ENCODE data around the gene SORL1-AS1.
"Not testable (repeated sequence)": the region's sequence is repeated elsewhere in the genome, so short reads cannot be mapped to it uniquely, and the experiment has no call there.

SORL1-AS1 gene

DNA sequence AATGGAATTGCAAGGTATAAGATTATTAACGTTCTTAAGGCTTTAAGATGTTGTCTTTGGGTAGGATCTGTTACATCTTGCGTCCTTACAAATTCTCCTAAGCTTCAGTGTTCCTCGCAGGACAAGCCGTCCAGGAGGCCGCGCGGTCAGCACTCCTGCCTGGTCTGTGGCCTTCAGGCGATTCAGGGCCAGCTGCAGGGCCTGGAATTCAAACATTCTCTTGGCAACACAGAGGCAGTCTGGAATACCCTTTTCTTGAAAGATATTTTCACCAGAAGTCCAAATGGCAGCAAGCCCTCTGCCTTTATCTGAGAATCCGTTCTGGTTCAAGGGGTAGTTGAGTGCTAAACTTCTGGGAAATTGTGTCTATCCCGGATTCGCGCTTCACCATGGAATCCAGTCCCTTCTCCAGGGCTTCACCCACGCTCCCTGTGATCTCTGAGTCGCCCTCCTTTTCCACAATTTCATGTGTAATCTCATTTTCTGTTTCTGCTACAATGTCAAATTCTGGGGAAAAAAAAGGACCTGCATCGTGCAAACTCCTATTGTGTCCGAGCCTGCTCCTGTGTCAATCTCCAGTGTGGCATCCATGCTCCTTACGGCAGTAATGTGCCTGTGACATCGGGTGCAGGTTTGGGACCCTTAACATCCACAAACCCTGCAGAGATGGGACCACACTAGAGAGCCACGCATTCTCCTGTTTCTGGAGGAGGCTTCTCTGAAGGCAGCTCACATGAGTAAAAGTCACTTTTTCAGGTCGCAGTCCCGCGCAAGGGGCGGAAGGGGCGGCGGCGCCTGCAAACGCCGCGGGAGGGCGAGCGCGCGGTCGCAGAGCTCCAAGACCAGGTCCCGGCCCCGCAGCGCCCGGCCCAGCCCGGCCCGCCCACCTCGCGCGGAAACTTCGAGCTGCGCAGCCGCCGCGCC is 26.0 kb downstream of the SORL1-AS1 start:
- no peak for DNase-seq (ENCODE audit: low read depth)

DNA sequence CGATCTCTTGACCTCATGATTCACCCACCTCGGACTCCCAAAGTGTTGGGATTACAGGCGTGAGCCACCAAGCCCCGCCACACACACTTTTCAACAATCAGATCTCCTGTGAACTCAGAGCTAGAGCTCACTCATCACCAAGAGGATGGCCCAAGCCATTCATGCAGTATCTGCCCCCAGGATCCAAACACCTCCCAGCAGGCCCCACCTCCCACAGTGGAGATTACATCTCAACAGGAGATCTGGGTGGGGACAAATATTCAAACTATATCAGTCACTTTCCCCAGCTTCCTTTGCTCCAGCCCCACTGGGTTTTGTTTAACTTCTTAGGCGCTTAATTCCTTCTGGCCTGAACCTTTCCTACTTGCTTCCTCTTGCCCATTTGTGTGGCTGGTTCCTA is 26.9 kb downstream of the SORL1-AS1 start:
- DNase-seq (ENCODE audit: low read depth) = no peak

DNA sequence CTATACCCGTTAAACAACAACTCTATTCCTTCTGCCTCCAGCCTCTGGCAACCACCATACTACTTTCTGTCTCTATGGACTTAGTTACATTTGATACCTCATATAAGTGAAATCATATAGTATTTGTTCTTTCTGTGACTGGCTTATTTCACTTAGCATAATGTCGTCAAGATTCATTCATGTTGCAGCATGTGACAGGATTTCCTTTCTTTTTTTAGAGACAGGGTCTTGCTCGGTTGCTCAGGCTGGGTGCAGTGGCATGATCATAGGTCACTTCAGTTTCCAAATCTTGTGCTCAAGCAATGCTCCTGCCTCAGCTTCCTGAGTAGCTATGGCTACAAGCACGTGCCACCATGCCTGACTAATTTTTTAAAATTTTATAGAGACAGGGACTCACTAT is 30.1 kb downstream of the SORL1-AS1 start:
- DNase-seq (ENCODE audit: low read depth) = no peak

DNA sequence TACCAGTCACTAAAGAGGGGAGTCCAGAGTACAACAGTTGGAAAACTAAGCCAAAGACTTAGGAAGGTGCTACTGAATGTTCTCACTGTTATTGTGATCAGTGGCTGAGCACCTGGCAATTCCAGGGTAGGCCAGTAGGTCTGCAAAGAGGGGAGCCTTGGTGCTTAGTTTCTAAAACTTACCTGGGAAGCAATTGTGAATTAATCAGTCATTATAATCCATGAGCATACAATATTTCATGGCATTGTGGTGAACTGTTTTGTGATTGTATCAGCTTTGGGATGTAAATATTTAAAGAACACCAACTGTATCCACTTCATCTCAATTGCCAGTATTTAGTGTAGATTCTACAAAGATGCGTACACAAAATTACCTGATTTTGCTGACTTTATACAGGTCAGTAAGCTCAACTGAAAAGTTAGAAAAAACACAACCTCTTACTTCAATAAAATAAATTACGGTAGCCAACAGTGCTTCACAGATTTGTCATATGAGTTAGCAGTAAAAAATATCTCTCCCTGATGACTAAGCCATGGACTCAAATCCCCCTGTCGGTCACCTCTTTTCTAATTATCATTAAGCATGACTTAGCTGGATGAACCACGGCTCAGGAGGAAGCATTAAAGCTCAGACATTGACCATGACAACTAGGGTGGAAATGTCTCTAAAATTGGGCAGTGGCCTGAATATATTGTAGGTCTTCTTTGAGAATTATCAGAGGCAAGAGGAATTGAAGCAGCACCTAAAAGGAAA is 31.4 kb downstream of the SORL1-AS1 start:
- no peak for DNase-seq (ENCODE audit: low read depth)

DNA sequence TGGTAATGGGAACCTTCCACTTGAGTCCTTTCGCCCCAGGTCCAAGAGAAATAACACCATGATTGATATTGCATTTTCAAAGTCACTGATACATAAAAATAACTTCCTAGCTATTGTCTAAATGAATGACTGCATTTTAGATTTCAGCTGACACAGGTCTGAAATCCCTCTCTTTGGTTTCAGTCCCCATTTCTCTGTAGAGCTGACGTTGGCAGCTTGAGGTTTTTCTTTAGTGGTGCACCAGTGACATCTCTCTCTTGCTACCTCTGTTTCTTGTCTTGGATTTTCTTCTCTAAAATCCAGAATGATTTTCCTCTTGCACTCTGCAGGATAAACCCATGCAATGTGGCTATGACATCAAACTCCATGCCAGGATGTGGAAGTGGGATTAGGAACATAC is 32.4 kb downstream of the SORL1-AS1 start:
- DNase-seq (ENCODE audit: low read depth) = no peak

DNA sequence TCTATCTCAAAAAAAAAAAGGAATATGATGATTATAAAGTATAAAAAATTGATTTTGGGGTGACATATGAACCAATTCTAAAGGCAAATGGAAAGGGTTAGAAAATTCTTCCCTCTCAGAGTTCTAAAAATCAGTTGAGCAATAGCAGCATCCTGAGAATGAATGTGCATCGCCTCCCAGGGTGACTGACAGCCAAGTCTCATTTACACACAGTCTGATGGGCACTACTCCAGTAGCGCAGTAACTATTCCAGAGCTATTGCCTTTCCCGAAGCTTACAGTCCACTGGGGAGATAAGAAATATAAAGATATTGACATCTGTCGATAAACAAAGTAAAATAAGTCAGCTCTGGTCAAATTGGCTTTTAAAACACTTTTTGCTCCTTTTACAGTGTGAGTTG is 32.9 kb downstream of the SORL1-AS1 start:
- DNase-seq (ENCODE audit: low read depth) = no peak

DNA sequence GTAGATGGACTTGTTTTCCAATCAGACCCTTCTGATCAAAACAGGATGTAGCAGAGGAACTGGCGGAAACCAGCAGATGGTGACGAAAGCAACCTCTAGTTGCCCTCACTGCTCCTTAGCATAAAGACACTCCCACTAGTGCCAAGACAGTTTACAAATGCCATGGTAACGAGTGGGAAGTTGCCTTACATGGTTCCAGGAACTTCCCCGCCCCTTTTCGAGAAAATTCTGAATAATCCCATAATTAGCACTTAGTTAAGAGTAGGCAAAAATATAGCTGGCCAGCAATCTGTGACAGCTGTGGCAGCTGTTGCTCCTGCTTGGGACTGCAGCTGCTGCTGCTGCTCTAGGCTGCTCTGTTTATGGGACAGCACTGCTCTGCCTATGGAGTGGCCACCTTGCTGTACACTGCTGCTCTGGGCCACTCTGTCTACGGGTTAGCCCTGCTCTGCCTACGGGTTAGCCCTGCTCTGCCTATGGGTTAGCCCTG is 34.1 kb downstream of the SORL1-AS1 start:
- DNase-seq (ENCODE audit: low read depth) = no peak

DNA sequence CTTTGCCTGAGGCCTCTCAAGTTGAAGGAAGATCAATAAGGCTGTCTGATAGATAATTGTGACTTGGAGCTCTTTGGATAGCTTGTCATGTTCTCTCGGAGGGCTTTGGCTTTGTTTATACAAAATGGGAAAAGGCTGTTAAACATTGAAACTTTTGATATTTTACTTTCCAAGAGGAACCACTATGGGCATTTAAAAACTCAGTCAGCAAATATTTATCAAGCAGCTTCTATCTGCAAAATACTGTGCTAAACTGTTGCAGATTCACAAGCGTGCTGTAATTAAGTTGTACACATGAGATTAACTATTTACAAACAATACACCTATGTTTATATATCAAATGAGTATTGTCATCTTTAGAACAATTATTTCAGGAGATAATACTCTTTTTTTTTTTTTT is 35.2 kb downstream of the SORL1-AS1 start:
- DNase-seq (ENCODE audit: low read depth) = no peak

DNA sequence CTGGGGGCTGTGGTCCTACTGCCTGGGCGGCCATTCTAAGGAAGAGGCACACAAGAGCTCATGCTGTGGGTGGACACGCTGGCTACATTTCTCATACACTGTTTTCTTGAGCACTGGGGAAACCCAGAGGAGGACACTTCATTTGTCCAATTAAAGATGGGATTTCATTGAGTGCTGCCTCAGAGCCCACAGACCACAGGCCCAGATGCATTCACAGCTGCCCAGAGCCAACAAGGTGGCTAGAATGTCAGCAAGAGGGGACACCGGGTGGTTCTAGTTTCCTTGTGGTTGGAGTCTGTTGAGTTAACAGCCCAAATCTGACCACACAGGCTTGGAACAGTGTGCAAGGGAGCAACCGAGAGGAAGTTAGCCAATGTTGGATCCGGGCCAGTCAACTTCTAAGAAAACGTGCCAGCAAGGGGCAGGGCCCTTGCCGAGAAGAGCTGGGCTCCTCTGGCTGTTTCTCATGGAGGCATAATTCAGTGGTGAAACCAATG is 35.7 kb downstream of the SORL1-AS1 start:
- peak; percentile 10 for DNase-seq (ENCODE audit: low read depth)

DNA sequence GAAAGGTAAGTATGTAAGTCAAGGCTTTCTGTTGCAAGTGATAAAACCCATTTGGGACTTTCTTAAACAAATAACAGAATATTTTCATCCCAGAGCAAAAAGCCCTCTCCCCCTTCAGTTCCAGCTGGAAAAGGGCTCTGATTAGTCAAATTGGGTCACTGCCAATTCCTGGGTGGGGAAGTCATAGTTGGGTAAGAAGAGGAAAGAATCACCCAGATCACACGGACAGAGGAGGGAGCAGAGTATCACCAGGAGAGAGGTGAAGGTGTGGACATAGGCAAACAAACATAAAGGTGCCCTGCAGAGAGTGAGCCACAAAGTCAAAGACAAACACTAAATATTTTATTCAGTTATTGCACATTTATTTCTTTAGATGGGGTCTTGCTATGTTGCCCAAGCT is 36.9 kb downstream of the SORL1-AS1 start:
- DNase-seq (ENCODE audit: low read depth) = no peak

DNA sequence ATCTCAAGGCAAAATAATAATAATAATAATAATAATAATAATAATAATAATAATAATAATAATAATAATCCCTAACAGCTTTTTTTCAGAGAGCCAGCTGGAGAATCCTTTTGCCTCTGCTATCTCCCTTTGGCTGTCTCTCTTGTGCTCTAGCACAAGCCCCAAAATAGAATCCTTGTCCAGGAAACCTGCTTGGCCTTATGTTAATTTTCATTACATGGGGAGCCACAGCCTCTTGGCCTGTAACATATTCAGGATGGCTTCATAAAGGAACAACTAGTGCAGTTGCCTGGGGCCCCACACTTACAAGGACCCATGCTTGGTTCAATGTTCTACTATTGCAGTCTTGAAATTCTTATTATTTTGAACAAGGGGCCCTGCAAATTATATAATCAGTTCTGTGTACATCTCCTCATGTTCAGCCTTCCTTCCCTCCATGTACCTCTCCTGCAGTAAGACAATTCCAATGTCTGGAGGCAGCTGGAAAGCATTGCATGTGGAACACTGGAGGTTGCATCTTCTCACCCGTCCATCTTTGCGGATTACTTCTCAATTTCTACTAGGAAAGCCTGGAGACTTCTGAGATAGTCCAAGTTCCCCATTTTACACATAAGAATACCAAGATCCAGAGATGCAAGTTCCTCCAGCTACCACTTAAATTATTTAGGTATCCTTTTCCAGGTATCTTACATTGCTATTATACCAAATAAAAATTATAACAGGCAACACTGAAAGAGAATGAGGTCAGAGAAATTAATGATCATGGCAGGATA is 38.4 kb downstream of the SORL1-AS1 start:
- DNase-seq (ENCODE audit: low read depth) = no peak

DNA sequence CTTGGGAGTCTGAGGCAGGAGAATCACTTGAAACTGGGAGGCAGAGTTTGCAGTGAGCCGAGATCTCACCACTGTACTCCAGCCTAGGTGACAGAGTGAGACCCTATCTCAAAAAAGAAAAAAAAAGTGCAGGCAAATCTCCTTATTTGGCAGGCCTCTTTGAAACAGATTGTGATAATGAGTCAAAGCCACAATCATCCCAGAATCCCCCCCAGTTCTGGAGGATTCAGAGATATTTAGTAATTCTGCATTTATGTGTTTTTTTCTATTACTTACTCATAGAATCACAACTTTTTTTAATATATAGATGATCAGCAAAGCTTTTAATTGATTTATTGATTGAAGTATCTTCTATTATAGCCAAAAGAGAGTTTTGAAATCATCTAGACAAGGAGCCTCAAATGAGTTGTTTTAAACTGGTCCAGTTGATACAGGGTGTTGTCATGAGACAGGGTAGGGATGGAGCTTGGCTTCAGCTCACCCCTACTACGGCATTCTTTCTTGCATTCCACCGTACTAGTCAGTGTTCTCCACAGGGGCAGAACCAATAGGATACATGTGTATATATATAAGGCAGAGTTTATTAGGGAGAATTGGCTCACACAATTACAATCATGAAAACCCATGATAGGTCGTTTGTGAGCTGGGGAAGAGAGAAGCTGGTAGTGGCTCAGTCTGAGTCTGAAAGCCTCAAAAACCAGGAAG is 39.9 kb downstream of the SORL1-AS1 start:
- no peak for DNase-seq (ENCODE audit: low read depth)

DNA sequence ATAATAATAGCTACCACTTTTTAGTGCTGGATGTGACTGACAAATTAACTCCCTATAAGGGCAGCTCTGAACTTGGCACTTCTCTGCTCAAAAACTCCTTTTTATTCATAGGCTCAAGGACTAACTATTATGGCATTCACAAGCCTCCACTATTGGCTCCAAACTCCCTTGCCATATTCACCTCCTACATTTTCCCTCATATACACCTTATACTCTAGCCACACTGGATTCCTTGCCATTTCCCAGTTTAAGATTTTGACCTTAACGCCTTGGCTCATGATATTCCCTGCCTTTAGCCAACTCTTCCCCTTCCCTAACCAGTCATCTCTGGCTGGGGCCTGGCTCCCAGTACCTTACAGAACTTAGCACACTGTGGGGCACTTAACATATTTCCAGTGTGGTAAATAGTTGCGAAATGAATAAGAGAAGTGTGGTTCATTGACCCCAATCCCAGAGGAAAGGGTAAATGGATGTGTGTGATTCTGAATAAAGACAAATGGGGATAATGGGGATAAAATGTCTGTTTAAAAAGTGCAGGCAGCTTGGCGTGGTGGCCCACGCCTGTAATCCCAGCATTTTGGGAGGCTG is 40.7 kb downstream of the SORL1-AS1 start:
- DNase-seq (ENCODE audit: low read depth) = no peak

DNA sequence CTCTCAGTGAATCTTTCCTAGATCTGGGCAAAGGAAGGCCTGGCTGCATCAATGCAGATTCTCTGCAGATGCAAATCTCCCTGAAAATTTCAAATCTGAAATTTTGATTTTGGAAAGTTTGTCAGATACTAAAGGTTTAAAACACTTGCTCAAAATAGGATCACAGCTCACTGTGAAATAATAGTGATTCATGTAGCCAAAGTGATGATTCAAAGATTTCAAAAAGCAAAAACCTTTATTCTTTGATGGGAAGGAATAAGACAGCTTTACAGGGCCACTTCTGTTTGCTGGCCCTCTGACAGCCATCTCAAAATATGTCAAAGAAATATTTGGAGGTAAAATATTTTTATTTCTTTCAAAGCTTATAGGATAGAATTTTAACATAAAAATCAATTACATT is 41.4 kb downstream of the SORL1-AS1 start:
- DNase-seq (ENCODE audit: low read depth) = not testable (repeated sequence)

DNA sequence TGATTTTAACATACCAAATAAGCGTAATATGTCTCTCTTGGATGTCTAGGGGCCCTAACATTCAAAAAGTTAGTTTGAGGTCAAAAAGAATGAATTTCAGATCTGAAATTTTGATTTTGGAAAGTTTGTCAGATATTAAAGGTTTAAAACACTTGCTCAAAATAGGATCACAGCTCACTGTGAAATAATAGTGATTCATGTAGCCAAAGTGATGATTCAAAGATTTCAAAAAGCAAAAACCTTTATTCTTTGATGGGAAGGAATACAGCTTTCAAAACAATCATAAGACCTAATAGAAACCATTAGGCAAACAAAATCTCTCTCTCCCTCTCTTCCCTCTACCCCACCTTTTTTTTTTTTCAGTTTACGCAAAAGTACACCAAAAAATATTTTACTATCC is 42.7 kb downstream of the SORL1-AS1 start:
- DNase-seq (ENCODE audit: low read depth) = not testable (repeated sequence)

DNA sequence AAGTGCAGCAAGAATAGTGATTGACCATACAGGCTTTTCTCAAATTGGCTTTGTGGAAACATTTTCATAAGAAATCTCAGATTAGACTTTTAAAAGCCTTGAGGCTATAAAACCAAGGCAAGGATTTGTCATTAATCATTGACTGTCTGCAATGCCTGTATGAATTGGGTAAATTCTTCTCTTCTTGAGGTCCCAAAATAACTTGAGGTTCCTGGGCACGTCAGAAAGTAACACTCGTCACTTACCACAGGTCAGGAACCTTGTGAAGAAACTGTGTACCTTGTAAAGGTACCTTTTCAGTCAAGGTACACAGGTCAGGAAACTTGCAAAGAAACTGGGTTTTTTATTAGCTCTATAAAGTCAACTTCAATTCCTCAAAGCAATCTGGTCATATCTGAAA is 43.9 kb downstream of the SORL1-AS1 start:
- DNase-seq (ENCODE audit: low read depth) = no peak

DNA sequence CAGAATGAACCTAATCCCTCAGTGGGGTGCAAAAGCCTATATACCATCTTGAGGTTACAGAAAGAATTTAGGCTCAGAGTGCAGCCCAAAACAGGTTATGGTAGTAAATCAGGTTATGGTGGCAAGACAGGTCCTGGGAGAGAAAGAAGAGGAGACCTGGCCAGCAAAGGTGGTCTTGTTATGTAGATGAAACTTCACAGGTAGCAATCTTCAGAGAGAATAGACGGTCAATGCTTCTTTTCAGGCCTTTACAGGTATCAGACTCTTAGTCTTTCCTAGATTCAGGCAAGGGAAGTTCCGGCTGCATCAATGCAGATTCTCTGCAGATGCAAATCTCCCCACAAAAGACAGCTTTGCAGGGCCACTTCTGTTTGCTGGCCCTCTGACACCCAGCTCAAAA is 46.5 kb downstream of the SORL1-AS1 start:
- DNase-seq (ENCODE audit: low read depth) = no peak

DNA sequence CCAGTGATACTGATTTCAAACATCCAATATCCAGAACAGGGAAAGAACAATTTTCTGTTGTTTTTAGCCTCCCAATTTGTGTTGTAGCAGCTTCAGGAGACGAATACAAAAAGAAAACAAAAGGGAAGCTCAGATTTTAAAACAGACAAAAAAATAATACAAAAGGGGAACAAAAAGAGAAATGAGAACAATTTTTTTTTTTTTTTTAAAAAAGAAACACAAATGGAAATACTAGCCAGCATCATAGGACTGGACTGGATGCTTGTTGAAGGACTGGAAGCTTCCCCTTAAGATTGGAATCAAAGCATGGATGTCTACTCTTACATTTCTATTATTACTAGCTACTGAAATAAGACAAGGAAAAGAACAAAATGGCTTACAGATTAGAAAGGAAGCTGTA is 47.1 kb downstream of the SORL1-AS1 start:
- no peak for DNase-seq (ENCODE audit: low read depth)

DNA sequence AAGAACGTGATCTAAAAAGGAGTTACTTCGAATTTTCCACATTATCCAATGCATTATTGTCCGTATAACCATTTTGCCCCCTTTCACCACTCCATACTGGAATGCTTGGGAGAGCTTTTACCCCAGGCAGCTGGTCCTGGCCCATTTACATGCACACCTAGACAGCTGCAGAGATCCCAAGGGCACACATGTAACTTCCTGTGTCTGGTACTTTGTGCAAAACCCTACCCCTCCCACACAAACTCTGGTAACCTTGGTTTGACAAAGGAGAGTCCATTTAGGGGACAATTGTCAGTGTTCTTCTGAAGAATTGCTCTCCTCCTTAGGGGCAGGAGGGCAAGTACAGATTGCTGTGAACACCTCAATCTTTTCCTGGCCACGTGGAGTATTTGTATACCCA is 58.0 kb downstream of the SORL1-AS1 start:
- DNase-seq (ENCODE audit: low read depth) = no peak

DNA sequence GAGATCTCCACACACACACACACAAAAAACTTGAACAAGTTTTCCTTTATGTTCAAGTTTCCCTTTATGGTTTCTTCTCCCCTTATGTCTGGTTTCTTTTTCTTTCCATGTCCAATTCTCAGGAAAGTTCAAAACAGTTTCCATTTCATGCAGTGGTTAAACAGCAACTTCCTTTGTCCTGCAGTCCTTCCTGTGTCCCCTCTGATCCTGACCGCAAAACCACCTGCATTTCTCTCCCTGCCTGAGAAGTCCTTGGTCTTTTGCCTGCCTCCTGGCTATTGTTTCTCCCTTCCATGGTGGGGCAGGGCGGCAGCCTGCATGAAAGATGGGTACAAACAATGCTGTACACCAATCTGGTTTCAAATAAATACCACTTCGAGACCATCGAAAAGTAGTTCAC is 58.9 kb downstream of the SORL1-AS1 start:
- no peak for DNase-seq (ENCODE audit: low read depth)

DNA sequence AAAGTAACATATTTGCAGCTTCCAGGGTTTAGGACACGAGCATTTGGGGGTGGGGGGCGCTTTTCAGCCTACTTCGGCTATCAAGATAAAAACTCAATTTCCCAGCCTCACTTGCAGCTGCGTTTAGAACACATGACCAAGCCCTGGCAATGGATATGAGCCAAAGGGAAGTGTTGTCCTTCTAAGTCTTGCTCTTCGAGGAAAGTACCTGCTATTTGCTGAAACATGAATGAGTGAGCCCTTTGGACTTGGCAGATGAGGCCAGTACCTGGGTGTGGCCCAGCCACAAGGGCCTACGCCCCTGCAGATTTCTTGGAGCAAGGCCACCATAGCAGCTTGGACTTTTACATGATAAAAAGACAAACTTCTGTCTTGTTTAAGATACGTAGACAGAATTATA is 60.9 kb downstream of the SORL1-AS1 start:
- no peak for DNase-seq (ENCODE audit: low read depth)

Data from non-pigmented ciliary epithelial cell (primary cell).